Keratinocyte (primary cell): Measurements from ENCODE around the gene PRKAG2. TPM values are rescaled to one million over a fixed set of nuclear protein-coding genes. Genes with fewer than 3 reads are reported as not detected.
"Not testable (repeated sequence)": the region's sequence is repeated elsewhere in the genome, so short reads cannot be mapped to it uniquely, and the experiment has no call there.

Source experiments
- DNase-seq: peaks from one replicate; pipeline ENCODE4 v3.0.0-alpha.2; 2011; ENCODE audit warnings: low read depth, missing footprints, low spot score
- FAIRE-seq: peaks from 2 replicates; lab custom pipeline; 2011; peaks lifted over from hg19 to GRCh38; lab: Jason Lieb, UNC
- H2AFZ ChIP-seq: 2 replicates; pipeline ENCODE4 v1.6.0; 2012; ENCODE audit warnings: low read length, control low read depth, inconsistent platforms; ENCODE audit not compliant: control insufficient read depth
- H3K27ac ChIP-seq: 2 replicates; pipeline ENCODE4 v1.5.1; 2011; ENCODE audit warnings: low read length; ENCODE audit not compliant: control insufficient read depth, insufficient read depth
- H3K27me3 ChIP-seq: 3 replicates; pipeline ENCODE4 v1.6.0; 2011; ENCODE audit warnings: low read length; ENCODE audit not compliant: control insufficient read depth, insufficient read depth; ENCODE audit errors: extremely low read depth
- H3K36me3 ChIP-seq, 2 experiments: 2 replicates in 1 of 2; 3 replicates in 1 of 2; pipeline ENCODE4 v1.5.1; 2011; ENCODE audit warnings: low read length in 2 of 2, mild to moderate bottlenecking in 1 of 2; ENCODE audit not compliant: control insufficient read depth in 2 of 2, insufficient read depth in 2 of 2; ENCODE audit errors: extremely low read depth in 1 of 2
- H3K4me1 ChIP-seq: 3 replicates; pipeline ENCODE4 v1.5.1; 2011; ENCODE audit warnings: low read length; ENCODE audit not compliant: control insufficient read depth, insufficient read depth; ENCODE audit errors: extremely low read depth
- H3K4me2 ChIP-seq: 3 replicates; pipeline ENCODE4 v1.6.0; 2011; ENCODE audit warnings: low read depth, low read length; ENCODE audit not compliant: control insufficient read depth, insufficient read depth; ENCODE audit errors: extremely low read depth
- H3K4me3 ChIP-seq, 3 experiments: fragments of 200-600 bp in 1 of 3; sonication (generic) in 1 of 3; 2 replicates in 2 of 3; 3 replicates in 1 of 3; pipeline ENCODE4 v1.5.1; 2011 to 2016; ENCODE audit warnings: low read length in 3 of 3, mild to moderate bottlenecking in 3 of 3, control low read depth in 2 of 3, inconsistent platforms in 1 of 3, low read depth in 1 of 3, mixed read lengths in 1 of 3, mixed run types in 1 of 3, moderate library complexity in 1 of 3; ENCODE audit not compliant: control insufficient read depth in 2 of 3, insufficient read depth in 2 of 3; ENCODE audit errors: extremely low read depth in 1 of 3
- H3K79me2 ChIP-seq: 2 replicates; pipeline ENCODE4 v1.6.0; 2012; ENCODE audit warnings: low read length; ENCODE audit not compliant: control insufficient read depth, insufficient read depth
- H3K9ac ChIP-seq: 3 replicates; pipeline ENCODE4 v1.6.0; 2011; ENCODE audit warnings: low read length; ENCODE audit not compliant: control insufficient read depth, insufficient read depth; ENCODE audit errors: extremely low read depth
- H3K9me1 ChIP-seq: 3 replicates; pipeline ENCODE4 v1.6.0; 2011; ENCODE audit warnings: low read length; ENCODE audit not compliant: control insufficient read depth, insufficient read depth; ENCODE audit errors: extremely low read depth
- H3K9me3 ChIP-seq: 2 replicates; pipeline ENCODE4 v1.5.1; 2012; ENCODE audit warnings: low read depth, low read length; ENCODE audit not compliant: control insufficient read depth
- H4K20me1 ChIP-seq: 3 replicates; pipeline ENCODE4 v1.6.0; 2011; ENCODE audit warnings: low read length; ENCODE audit not compliant: control insufficient read depth, insufficient read depth; ENCODE audit errors: extremely low read depth
- EZH2 ChIP-seq: IDR thresholded peaks from one replicate; pipeline ENCODE4 v1.6.1; 2012; ENCODE audit warnings: inconsistent platforms, mild to moderate bottlenecking, low read length, moderate library complexity
- dilution Hi-C: fragments of 300-500 bp; cut with MboI; formaldehyde crosslinking; loops from one replicate; pipeline ENCODE4 v1.7.0; 2020; ENCODE audit warnings: low sequenced_read_pairs; ENCODE audit not compliant: extremely low pct_ligation_motif_present
- polyA plus RNA-seq, 5 experiments: library from polyadenylated mRNA; depleted of rRNA in 3 of 5; stranded (reverse) in 3 of 5; stranded (forward) in 1 of 5; unstranded in 1 of 5; fragments of >200 nt; gene quantifications; 1 replicate in 1 of 5; 2 replicates in 3 of 5; 3 replicates in 1 of 5; pipeline versions ENCODE4 v1.2.1 to v1.2.3, GENCODE V29; 2011 to 2012; ENCODE audit warnings: missing spikeins in 2 of 5, low read depth in 1 of 5, low replicate concordance in 1 of 5
- TF ChIP-seq, protein P1 (sequence below), 3 experiments: IDR thresholded peaks in 1 of 3; conservative IDR thresholded peaks in 1 of 3; optimal IDR thresholded peaks in 1 of 3; 2 replicates in 2 of 3; 3 replicates in 1 of 3; pipeline versions ENCODE3 to v1.5.1; 2011; ENCODE audit warnings: low read length in 3 of 3, mild to moderate bottlenecking in 3 of 3, moderate library complexity in 2 of 3, control low read depth in 1 of 3, inconsistent platforms in 1 of 3; ENCODE audit not compliant: insufficient read depth in 2 of 3; ENCODE audit errors: extremely low read depth in 1 of 3

Gene PRKAG2
- polyA plus RNA-seq, 1 donor (not counting 4 experiments of a cell fraction or from before 2014, with no cell fraction given) = 39.5 TPM

DNA sequence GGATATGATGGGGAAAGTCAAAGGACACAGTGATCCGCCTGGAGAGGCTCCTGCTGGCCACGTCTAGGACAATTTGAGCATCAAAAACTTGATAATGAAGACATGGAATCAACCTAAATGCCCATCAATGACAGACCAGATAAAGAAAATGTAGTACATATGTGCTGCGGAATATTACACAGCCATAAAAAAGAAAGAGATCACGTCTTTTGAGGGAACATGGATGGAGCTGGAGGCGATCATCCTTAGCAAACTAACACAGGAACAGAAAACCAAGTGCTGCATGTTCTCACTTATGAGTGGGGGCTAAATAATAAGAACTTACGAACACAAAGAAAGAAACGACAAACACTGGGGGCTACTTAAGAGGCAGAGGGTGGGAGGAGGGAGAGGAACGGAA lies 124.9 kb downstream of the PRKAG2 start:
- peaks cover 5% of the 10 kb centered on the region for H3K9me3 ChIP-seq
- dilution Hi-C loops = no loop called here
- H3K4me3 ChIP-seq = no peak overlapping the region
- H3K4me2 ChIP-seq = no peak overlapping the region
- H3K27ac ChIP-seq = no peak overlapping the region
- H3K4me1 ChIP-seq = peaks cover 27% of the 10 kb centered on the region
- TF ChIP-seq EZH2 = no peak
- TF ChIP-seq, protein P1, sequence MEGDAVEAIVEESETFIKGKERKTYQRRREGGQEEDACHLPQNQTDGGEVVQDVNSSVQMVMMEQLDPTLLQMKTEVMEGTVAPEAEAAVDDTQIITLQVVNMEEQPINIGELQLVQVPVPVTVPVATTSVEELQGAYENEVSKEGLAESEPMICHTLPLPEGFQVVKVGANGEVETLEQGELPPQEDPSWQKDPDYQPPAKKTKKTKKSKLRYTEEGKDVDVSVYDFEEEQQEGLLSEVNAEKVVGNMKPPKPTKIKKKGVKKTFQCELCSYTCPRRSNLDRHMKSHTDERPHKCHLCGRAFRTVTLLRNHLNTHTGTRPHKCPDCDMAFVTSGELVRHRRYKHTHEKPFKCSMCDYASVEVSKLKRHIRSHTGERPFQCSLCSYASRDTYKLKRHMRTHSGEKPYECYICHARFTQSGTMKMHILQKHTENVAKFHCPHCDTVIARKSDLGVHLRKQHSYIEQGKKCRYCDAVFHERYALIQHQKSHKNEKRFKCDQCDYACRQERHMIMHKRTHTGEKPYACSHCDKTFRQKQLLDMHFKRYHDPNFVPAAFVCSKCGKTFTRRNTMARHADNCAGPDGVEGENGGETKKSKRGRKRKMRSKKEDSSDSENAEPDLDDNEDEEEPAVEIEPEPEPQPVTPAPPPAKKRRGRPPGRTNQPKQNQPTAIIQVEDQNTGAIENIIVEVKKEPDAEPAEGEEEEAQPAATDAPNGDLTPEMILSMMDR (optimal IDR thresholded peaks at IDR 0.05 in 1 of 3, IDR thresholded peaks at IDR 0.05 in 1 of 3, conservative IDR thresholded peaks at IDR 0.05 in 1 of 3; ENCODE audit: extremely low read depth in 1 of 3, insufficient read depth in 2 of 3, low read length in 3 of 3) = no peak
- FAIRE-seq = no peak
- no peak for DNase-seq
- H4K20me1 ChIP-seq = no peaks in the 10 kb centered on the region
- H3K79me2 ChIP-seq = no peaks in the 10 kb centered on the region
- no peaks in the 10 kb centered on the region for H3K36me3 ChIP-seq
- no peaks in the 10 kb centered on the region for H3K27me3 ChIP-seq
- no peak overlapping the region for H2AFZ ChIP-seq
- no peak overlapping the region for H3K9ac ChIP-seq
- H3K9me1 ChIP-seq = no peaks in the 10 kb centered on the region

DNA sequence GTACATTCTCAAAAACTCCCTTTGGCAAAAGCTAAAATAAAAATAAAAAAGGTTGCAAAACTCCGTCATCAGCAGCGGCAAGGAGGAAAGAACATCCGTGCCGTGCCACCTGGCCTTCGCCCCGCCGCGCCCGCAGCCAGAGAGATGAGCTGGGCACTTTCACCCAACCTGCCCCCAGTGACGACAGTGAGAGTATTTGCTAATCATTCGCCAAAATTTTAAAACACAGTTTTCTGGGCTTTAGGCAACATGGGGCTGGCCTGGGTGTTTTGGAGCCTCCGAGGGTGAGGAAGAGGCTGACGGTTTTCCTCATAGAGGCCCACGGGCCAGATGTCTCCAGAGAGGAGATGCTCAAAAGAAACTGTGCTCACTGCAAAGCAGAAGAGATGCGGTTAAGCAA lies 128.2 kb downstream of the PRKAG2 start:
- H3K4me2 ChIP-seq = no peak overlapping the region
- dilution Hi-C loops = no loop called here

DNA sequence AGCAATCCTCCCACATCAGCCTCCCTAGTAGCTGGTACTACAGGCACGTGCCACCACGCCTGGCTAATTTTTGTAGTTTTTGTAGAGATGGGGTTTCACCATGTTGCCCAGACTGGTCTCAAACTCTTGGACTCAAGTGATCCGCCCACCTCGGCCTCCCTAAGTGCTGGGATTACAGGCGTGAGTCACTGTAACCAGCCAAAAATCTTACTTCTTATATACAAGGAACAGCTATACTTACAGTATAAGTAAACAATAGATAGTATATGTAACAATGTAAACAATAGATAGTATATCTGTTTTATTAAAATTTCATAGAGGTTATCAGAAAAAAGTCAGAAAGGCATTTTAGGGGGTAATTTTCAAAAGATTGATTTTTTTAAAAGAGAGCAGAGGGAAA lies 128.9 kb downstream of the PRKAG2 start:
- H3K27ac ChIP-seq, dilution Hi-C loops, H3K9ac ChIP-seq, H3K4me3 ChIP-seq, H3K79me2 ChIP-seq, H3K4me2 ChIP-seq, H2AFZ ChIP-seq, H4K20me1 ChIP-seq, H3K9me3 ChIP-seq, H3K36me3 ChIP-seq, FAIRE-seq, H3K9me1 ChIP-seq, H3K27me3 ChIP-seq, H3K4me1 ChIP-seq, DNase-seq: not testable (repeated sequence)

More for the DNA sequence above, 128.2 kb downstream of the PRKAG2 start:
- peaks cover 3% of the 10 kb centered on the region for H3K27me3 ChIP-seq
- peaks cover 5% of the 10 kb centered on the region for H3K4me1 ChIP-seq
- no peaks in the 10 kb centered on the region for H3K9me1 ChIP-seq
- no peak for TF ChIP-seq EZH2
- no peak overlapping the region for H3K4me3 ChIP-seq
- no peaks in the 10 kb centered on the region for H4K20me1 ChIP-seq
- FAIRE-seq (no peak), DNase-seq (no peak)
- H3K27ac ChIP-seq = no peak overlapping the region
- no peaks in the 10 kb centered on the region for H3K79me2 ChIP-seq
- no peak overlapping the region for H3K9ac ChIP-seq
- H3K36me3 ChIP-seq = no peaks in the 10 kb centered on the region
- H3K9me3 ChIP-seq = peaks cover 5% of the 10 kb centered on the region
- no peak overlapping the region for H2AFZ ChIP-seq
